Measurements from ENCODE around the gene GTF2F1. TPM values are rescaled to one million over a fixed set of nuclear protein-coding genes. Genes with fewer than 3 reads are reported as not detected.

Gene GTF2F1
- total and polyA plus RNA-seq, 9 of the 15 experiments (the other 6 are each of a cell fraction or from before 2014, with no cell fraction given) = 4.7 to 75.4 (median 68.4) TPM

GRCh38 chr19:6393983-6394412, 1.0 kb upstream of the GTF2F1 start:
- peaks cover 26% of the 10 kb centered on the region; the same call in 2 of the 3 replicates for H3K36me3 ChIP-seq (ENCODE audit: control insufficient read depth, insufficient read depth, low read length)
- peak overlapping the region; percentile 95 to 96 for H3K9ac ChIP-seq (ENCODE audit: insufficient read depth in 1 of 2, low read depth in 2 of 2, low read length in 2 of 2)
- H3K4me3 ChIP-seq = peak overlapping the region; percentile 87
- ChIA-PET CTCF (ENCODE audit: low intra/inter-chr PET ratio) (no interaction called here), POLR2A (interaction anchor here (1.1 to 1.2 kb wide), 2 partner anchors 14 to 171 kb away, joined by 3 read pairs; no protein-coding TSS in a partner anchor)
- H3K9me3 ChIP-seq (replicated peaks; ENCODE audit: control insufficient read depth, insufficient read depth, low read depth, low read length) = no peaks in the 10 kb centered on the region
- no peaks in the 10 kb centered on the region for H4K20me1 ChIP-seq (replicated peaks; ENCODE audit: control insufficient read depth, insufficient read depth, low read length)
- intact Hi-C loops (cut with micrococcal nuclease) = no loop called here
- 0 out of 2 replicates have a peak, but pooled peaks have one; percentile 55 for TF ChIP-seq ZNF592 (IDR thresholded peaks at IDR 0.05)
- TF ChIP-seq PREB (CRISPR knock-in tag; IDR thresholded peaks at IDR 0.05) = 0 out of 2 replicates have a peak, but pooled peaks have one; percentile 1
- no peak for TF ChIP-seq RCOR1 (IDR thresholded peaks at IDR 0.05; ENCODE audit: borderline replicate concordance in 1 of 2, low read depth in 2 of 2, low read length in 2 of 2)
- TF ChIP-seq ZBTB2 (IDR thresholded peaks at IDR 0.05) = peak; percentile 72
- peak; percentile 17 for TF ChIP-seq MEIS2 (IDR thresholded peaks at IDR 0.05; ENCODE audit: partially characterized antibody)
- TF ChIP-seq ZNF408 (CRISPR knock-in tag; IDR thresholded peaks at IDR 0.05; ENCODE audit: low read depth) = no peak
- TF ChIP-seq PRDM10 (IDR thresholded peaks at IDR 0.05; ENCODE audit: partially characterized antibody) = peak; percentile 3
- peak in 2 of 3 experiments; percentile 9 to 50 for TF ChIP-seq YY1 (IDR thresholded peaks at IDR 0.05; ENCODE audit: borderline replicate concordance in 1 of 3, control insufficient read depth in 1 of 3, extremely low read depth in 1 of 3, insufficient read depth in 3 of 3, insufficient read length in 1 of 3, insufficient replicate concordance in 2 of 3, low read depth in 1 of 3, low read length in 2 of 3)
- H3K9me1 ChIP-seq (ENCODE audit: control insufficient read depth, insufficient read depth, low read length) = no peaks in the 10 kb centered on the region
- ATAC-seq (no peak), DNase-seq (ENCODE audit: extremely low read depth in 1 of 4, low spot score in 3 of 4) (no peak), FAIRE-seq (no peak)
- peaks cover 8 to 21% of the 10 kb centered on the region in 2 experiments; a peak in 3 of 5 replicates for H3K4me1 ChIP-seq (replicated peaks in 1 of 2; ENCODE audit: control insufficient read depth in 2 of 2, insufficient read depth in 2 of 2, low read length in 2 of 2)
- BruUV-seq (replicated peaks) = no TSS peak
- H3K4me2 ChIP-seq (ENCODE audit: insufficient read depth, low read length) = peak overlapping the region; percentile 98
- H3K27me3 ChIP-seq (ENCODE audit: control insufficient read depth in 2 of 2, insufficient read depth in 2 of 2, low read length in 2 of 2) = no peaks in the 10 kb centered on the region
- in situ Hi-C loops (cut with MboI) = no loop called here
- H3K27ac ChIP-seq (ENCODE audit: extremely low read depth, low read depth, low read length) = peak overlapping the region; percentile 87
- H2AFZ ChIP-seq (ENCODE audit: low read depth, low read length) = peak overlapping the region; percentile 100
- 35% methylated on average over 14 of the region's 14 CpGs for WGBS (ENCODE audit: insufficient coverage, low coverage, missing lambda C conversion rate)
- H3K79me2 ChIP-seq (ENCODE audit: control insufficient read depth, insufficient read depth, low read length) = peaks cover 23% of the 10 kb centered on the region

Data from K562 (cell line).